HG02610 (cell line): ENCODE measurements around the gene SLMAP.

Experiments used
- ATAC-seq: cut with Tn5 transposase; IDR thresholded peaks from one replicate; pipeline ENCODE4 v1.9.1; 2021; ENCODE audit warnings: mild to moderate bottlenecking, moderate library complexity; ENCODE audit not compliant: unreplicated experiment

The SLMAP gene, protein sequence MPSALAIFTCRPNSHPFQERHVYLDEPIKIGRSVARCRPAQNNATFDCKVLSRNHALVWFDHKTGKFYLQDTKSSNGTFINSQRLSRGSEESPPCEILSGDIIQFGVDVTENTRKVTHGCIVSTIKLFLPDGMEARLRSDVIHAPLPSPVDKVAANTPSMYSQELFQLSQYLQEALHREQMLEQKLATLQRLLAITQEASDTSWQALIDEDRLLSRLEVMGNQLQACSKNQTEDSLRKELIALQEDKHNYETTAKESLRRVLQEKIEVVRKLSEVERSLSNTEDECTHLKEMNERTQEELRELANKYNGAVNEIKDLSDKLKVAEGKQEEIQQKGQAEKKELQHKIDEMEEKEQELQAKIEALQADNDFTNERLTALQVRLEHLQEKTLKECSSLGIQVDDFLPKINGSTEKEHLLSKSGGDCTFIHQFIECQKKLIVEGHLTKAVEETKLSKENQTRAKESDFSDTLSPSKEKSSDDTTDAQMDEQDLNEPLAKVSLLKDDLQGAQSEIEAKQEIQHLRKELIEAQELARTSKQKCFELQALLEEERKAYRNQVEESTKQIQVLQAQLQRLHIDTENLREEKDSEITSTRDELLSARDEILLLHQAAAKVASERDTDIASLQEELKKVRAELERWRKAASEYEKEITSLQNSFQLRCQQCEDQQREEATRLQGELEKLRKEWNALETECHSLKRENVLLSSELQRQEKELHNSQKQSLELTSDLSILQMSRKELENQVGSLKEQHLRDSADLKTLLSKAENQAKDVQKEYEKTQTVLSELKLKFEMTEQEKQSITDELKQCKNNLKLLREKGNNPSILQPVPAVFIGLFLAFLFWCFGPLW

GRCh38 chr3:57755741-57756527 lies at the start of gene SLMAP:
Gene SLMAP (plus strand): TSS chr3:57756309. CDS start chr3:57757652, 1,343 bp downstream.
- peak; percentile 95 for ATAC-seq

DNA sequence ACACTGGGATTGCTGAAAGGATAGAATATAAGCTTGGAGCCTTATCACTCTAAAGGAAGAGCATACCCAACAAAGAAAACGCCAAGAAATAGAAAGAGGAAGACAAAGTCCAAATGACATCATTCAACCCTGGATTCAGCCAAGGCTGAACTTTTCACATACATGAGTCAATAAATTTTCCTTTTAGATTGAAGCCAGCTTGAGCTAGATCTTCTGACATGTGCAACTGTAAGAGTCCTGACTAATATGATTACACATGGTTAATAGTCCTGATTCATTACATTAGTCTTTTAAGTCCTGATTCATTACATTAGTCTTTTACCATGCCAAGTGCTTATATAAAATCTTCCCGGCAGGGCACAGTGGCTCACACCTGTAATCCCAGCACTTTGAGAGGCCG lies 49.6 kb upstream of the SLMAP start:
- no peak for ATAC-seq

DNA sequence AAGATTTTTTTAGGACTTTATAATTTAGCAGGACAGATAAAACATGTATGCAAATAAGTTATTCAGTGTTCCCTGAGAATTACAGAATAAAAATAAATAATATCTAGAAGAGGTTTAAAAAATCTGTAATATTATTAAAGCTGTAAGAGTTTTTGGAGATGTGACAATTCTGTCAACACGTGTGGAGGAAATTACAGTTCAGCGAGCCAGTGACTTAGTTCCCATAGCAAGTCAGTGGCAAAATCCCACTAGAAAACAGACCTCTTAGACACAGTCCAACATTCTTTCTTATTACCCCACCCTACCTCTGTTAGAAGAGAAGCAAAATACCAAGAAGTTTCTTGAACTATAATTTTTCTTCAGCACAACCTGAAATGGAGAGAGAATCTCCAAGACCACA lies 47.1 kb upstream of the SLMAP start:
- ATAC-seq: no peak

- no peak for ATAC-seq
These were observed 46.5 kb upstream of the SLMAP start for GRCh38 chr3:57709559-57709958.

DNA sequence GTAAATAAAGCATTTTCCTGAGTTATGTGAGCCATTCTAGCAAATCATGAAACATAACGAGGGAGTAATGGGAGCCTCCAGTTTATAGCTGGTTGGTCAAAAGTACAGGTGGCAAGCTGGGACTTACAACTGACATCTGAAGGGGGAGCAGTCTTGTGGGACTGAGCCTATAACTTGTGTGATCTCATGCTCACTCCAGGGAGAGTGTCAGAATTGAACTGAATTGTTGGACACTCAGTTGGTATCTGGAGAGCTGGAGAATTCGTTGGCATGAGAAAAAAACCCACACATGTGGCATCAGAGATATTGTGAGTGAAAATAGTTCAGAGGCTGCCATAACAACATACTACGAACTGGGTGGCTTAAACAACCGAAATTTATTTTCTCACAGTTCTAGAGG lies 40.4 kb upstream of the SLMAP start:
- ATAC-seq: no peak

- no peak for ATAC-seq
These were observed 38.8 kb upstream of the SLMAP start for GRCh38 chr3:57717205-57717868.

DNA sequence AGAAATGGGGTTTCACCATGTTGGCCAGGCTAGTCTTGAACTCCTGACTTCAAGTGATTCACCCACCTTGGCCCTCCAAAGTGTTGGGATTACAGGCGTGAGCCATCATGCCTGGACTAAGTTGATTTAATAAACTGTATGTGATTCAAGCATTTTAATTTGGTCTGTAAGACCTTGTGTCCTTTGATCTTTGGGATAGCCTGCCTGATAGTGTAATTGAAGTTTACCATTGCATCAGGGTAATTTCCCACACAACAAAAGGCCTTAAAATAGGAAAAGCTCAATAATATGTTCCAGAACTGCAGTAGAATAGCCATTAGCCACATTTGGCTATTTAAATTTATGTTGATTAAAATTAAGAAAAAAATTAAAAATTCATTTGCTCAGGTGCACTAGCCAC lies 38.0 kb upstream of the SLMAP start:
- ATAC-seq: no peak

- no peak for ATAC-seq
These were observed 29.7 kb upstream of the SLMAP start for GRCh38 chr3:57726397-57726796.

GRCh38 chr3:57727106-57727505 lies 29.0 kb upstream of the SLMAP start:
- no peak for ATAC-seq

GRCh38 chr3:57729334-57730045 lies 26.6 kb upstream of the SLMAP start:
- ATAC-seq: no peak

DNA sequence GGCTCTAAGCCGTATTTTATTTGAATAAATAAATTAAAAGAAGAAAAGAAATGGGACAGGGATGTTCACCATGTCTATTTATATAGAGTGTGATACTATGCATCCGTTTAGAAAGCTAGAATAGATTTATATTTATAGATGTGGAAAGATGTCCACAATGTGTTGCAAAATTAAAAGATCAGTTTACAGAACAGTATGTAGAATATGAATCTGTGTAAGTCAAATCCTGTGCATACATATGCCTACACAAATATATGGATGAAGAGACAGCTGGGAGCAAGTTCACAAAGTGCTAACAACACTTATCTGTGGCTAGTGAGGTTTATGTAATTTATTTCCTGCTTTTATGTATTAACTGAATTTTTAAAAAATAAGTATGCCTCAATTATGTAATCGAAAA lies 25.4 kb upstream of the SLMAP start:
- ATAC-seq: no peak

GRCh38 chr3:57731311-57731710 lies 24.8 kb upstream of the SLMAP start:
- no peak for ATAC-seq

DNA sequence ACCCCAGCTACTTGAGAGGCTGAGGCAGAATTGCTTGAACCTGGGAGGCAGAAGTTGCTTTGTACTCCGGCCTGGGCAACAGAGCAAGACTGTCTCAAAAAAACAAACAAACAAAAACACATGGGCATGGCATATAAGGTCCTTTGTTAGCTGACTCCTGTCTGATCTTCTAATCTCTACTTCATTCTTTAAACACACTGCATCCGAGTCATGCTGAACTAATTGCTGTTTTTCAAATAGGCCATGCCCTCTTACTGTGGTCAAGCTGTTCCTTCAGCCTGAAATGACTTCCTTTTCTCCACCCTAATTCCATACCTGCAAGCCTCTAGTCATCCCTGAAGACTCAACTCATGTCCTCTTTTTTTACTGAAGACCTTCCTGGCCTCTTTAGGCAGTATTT lies 22.3 kb upstream of the SLMAP start:
- ATAC-seq: no peak

GRCh38 chr3:57735405-57735804 lies 20.7 kb upstream of the SLMAP start:
- no peak for ATAC-seq

DNA sequence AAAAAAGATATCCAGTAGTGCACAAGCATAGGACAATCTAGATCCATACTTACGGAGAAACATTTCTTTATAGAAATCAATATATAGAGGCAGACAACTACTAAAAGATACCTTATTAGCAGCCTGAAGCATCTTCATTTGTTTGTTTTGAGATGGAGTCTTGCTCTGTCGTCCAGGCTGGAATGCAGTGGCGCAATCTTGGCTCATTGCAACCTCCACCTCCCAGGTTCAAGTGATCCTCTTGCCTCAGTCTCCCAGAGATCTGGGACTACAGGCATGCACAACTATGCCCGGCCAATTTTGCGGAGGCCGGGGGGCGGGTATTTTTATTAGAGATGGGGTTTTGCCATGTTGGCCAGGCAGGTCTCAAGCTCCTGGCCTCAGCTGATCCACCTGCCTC lies 18.3 kb upstream of the SLMAP start:
- ATAC-seq: no peak

DNA sequence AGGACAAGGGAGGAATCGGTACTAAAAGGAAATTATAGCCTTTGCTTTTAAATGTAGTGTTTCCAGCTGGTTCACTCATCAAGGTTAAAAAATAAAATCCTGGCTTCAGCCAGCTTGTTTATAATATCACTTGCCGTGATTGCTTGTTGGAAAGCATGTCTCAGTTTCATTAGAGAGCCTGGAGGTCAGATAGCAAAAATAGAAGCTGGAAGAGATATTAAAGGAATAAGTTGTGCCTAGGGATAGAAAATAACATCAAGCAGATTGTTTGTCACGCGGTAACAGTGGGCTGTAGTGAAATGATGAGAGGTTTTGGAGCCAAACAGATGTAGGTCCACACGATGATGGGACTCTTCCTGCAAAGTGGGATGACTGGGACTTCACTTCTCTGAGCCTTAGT lies 17.7 kb upstream of the SLMAP start:
- no peak for ATAC-seq

DNA sequence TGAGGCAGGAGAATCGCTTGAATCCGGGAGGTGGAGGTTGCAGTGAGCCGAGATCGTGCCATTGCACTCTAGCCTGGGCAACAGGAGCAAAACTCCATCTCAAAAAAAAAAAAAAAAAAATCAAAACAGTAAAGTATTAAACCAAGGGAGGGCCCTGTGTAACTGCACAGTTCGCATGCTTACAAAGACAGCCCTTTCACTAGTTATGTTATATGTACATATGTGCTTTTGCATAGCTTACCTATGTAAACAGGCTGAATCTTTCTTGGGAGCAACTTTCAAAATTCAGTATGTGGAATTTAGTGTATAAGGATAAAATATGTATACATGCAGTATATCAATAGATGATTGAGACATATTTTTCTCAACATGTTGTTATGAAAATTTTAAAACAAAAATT lies 16.1 kb upstream of the SLMAP start:
- no peak for ATAC-seq

DNA sequence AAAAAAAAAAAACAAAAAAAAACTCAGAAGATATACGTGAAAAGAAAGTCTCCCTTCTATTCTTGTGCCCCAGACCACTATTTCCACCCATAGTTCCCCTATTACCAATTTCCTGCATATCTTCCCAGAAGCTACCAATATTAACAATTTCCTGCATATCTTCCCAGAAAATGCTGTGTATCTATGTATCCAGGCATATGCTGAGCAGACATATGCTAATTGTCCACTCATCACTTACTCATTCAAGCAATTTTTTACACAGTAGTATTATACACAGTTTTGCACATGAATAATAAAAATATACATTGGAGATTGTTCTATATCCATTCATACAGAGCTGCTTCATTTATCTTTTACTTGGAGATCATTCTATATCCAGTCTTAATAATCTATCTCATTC lies 12.6 kb upstream of the SLMAP start:
- no peak for ATAC-seq

- ATAC-seq: no peak
These were observed 11.0 kb upstream of the SLMAP start for GRCh38 chr3:57745101-57745500.
